H1 (cell line): ENCODE results near the gene MYO1F. TPM values are rescaled to one million over a fixed set of nuclear protein-coding genes. Genes with fewer than 3 reads are reported as not detected.

ENCODE experiments used
- CHD7 ChIP-seq: fragments of 300-600 bp; sonication (generic); IDR thresholded peaks from 2 replicates; pipeline ENCODE4 v1.7.1; 2012; ENCODE audit warnings: low read length, moderate library complexity, mild to moderate bottlenecking, inconsistent platforms; ENCODE audit not compliant: insufficient replicate concordance
- SUZ12 ChIP-seq: fragments of 200-600 bp; sonication (generic); IDR thresholded peaks from 2 replicates; pipeline ENCODE4 v1.6.1; 2012; ENCODE audit warnings: mild to moderate bottlenecking, inconsistent platforms, low read length, moderate library complexity, mixed read lengths
- polyA plus RNA-seq, 7 experiments: library from polyadenylated mRNA; depleted of rRNA in 3 of 7; stranded (reverse) in 5 of 7; unstranded in 2 of 7; fragments of >200 nt in 5 of 7; fragments of 200-250 nt in 2 of 7; gene quantifications; 1 replicate in 5 of 7; 2 replicates in 1 of 7; 4 replicates in 1 of 7; pipeline versions ENCODE4 v1.2.1 to v1.2.3, GENCODE V29; 2011 to 2013; ENCODE audit warnings: missing spikeins in 2 of 7, mixed read lengths in 2 of 7
- total RNA-seq: library from RNA; stranded (reverse); fragmentation: NEBNext Ultra II Directional; extraction: Animal tissue kit (Norgen Biotek cat#: 25700); gene quantifications from 2 replicates; pipeline ENCODE4 v1.2.1, GENCODE V29; 2021
- TF ChIP-seq, protein P1 (sequence below): IDR thresholded peaks from 2 replicates; pipeline ENCODE4 v1.6.1; 2011; ENCODE audit warnings: low read length, improper control_type of control experiment

Gene MYO1F
- total and polyA plus RNA-seq, 2 of the 8 experiments (the other 6 are each of a cell fraction or from before 2014, with no cell fraction given), result 1.4 to 4.6 TPM

- TF ChIP-seq CHD7 (no peak), SUZ12 (no peak)
- TF ChIP-seq, protein P1, sequence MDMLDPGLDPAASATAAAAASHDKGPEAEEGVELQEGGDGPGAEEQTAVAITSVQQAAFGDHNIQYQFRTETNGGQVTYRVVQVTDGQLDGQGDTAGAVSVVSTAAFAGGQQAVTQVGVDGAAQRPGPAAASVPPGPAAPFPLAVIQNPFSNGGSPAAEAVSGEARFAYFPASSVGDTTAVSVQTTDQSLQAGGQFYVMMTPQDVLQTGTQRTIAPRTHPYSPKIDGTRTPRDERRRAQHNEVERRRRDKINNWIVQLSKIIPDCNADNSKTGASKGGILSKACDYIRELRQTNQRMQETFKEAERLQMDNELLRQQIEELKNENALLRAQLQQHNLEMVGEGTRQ, result no peak
These were observed 37.6 kb downstream of the MYO1F start (continued) for GRCh38 chr19:8539621-8540149.
